ENCODE measurements around the gene MROH9. TPM values are rescaled to one million over a fixed set of nuclear protein-coding genes. Genes with fewer than 3 reads are reported as not detected.

MROH9 gene
- total and polyA plus RNA-seq, 2 of the 4 experiments (the other 2 are of a cell fraction) = not detected

DNA sequence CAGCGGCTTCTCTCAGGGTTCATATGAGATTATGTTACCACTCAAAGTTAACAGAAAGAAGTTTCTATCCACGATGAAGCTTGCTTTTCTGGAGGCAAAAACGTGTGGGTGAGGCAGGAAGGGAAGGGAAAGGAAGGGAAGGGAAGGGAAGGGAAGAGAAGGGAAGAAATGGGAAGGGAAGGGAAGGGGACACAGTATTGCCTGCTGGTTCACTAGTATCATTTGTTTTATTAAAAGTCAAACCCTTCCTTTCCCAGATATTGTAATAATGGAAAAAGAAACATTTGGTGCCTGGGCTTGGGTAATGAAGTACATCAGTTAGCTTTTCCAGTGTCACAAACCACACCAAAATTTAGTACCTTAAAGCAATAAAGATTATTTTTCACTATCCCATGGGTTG lies 18.0 kb upstream of the MROH9 start:
- no peak overlapping the region for H2BK15ac ChIP-seq (ENCODE audit: low read depth, low read length)
- TF ChIP-seq, protein P1, sequence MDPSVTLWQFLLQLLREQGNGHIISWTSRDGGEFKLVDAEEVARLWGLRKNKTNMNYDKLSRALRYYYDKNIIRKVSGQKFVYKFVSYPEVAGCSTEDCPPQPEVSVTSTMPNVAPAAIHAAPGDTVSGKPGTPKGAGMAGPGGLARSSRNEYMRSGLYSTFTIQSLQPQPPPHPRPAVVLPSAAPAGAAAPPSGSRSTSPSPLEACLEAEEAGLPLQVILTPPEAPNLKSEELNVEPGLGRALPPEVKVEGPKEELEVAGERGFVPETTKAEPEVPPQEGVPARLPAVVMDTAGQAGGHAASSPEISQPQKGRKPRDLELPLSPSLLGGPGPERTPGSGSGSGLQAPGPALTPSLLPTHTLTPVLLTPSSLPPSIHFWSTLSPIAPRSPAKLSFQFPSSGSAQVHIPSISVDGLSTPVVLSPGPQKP (IDR thresholded peaks at IDR 0.05; ENCODE audit: borderline replicate concordance, low read depth, low read length) = no peak
- TF ChIP-seq CEBPB (IDR thresholded peaks at IDR 0.05; ENCODE audit: low read depth, low read length) = no peak
- no peak for TF ChIP-seq MAZ (IDR thresholded peaks at IDR 0.05; ENCODE audit: borderline replicate concordance, low read depth, low read length)
- TF ChIP-seq CHD1 (IDR thresholded peaks at IDR 0.05; ENCODE audit: low read depth, low read length) = no peak
- TF ChIP-seq, protein P2, sequence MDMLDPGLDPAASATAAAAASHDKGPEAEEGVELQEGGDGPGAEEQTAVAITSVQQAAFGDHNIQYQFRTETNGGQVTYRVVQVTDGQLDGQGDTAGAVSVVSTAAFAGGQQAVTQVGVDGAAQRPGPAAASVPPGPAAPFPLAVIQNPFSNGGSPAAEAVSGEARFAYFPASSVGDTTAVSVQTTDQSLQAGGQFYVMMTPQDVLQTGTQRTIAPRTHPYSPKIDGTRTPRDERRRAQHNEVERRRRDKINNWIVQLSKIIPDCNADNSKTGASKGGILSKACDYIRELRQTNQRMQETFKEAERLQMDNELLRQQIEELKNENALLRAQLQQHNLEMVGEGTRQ (IDR thresholded peaks at IDR 0.05; ENCODE audit: low read depth, low read length) = no peak
- no peak for TF ChIP-seq FOS (IDR thresholded peaks at IDR 0.05; ENCODE audit: low read depth, low read length)
- TF ChIP-seq POLR2A (IDR thresholded peaks at IDR 0.05; ENCODE audit: low read depth, low read length) = no peak
- TF ChIP-seq MAFK (IDR thresholded peaks at IDR 0.05; ENCODE audit: low read depth, low read length) = no peak
- H3K4me1 ChIP-seq (ENCODE audit: control insufficient read depth, insufficient read depth, low read length) = no peaks in the 10 kb centered on the region
- H3K4me3 ChIP-seq (ENCODE audit: insufficient read depth, low read depth, low read length) = no peak overlapping the region
- intact Hi-C loops (cut with micrococcal nuclease) = no loop called here
- H3K79me1 ChIP-seq (ENCODE audit: low read depth in 1 of 2, low read length in 2 of 2) = no peaks in the 10 kb centered on the region
- no peak overlapping the region for H2AK9ac ChIP-seq (replicated peaks; ENCODE audit: low read depth, low read length, poor library complexity)
- no peak overlapping the region for H2BK120ac ChIP-seq (ENCODE audit: low read depth, low read length)
- H2BK20ac ChIP-seq (ENCODE audit: low read depth, low read length) = no peak overlapping the region
- ChIA-PET POLR2A (ENCODE audit: unreplicated experiment) (no interaction called here), CTCF (no interaction called here)
- no peak overlapping the region for H3K4ac ChIP-seq (ENCODE audit: low read depth, low read length)
- DNase-seq = no peak
- in situ Hi-C loops (cut with MboI; ENCODE audit: low sequenced_read_pairs) = no loop called here
- H3K23ac ChIP-seq (ENCODE audit: low read depth, low read length) = no peak overlapping the region
- no peak overlapping the region for H3K9ac ChIP-seq (ENCODE audit: low read depth, low read length)
- no peak overlapping the region for H3K14ac ChIP-seq (replicated peaks; ENCODE audit: low read depth, low read length)
- no peak overlapping the region for H2AK5ac ChIP-seq (ENCODE audit: low read depth, low read length)
- H4K20me1 ChIP-seq (ENCODE audit: insufficient read depth, low read length) = no peaks in the 10 kb centered on the region
- no peak overlapping the region for H3K18ac ChIP-seq (ENCODE audit: low read depth, low read length)
- no peak overlapping the region for H3K56ac ChIP-seq (ENCODE audit: extremely low read depth, insufficient read depth, low read length)
- no peak overlapping the region for H2BK5ac ChIP-seq (ENCODE audit: low read depth, low read length, poor library complexity, severe bottlenecking)
- no peak overlapping the region for H2AFZ ChIP-seq (replicated peaks; ENCODE audit: low read length, poor library complexity)
- no peaks in the 10 kb centered on the region for H3K27me3 ChIP-seq (ENCODE audit: control insufficient read depth, insufficient read depth, low read length)
- no peak overlapping the region for H4K8ac ChIP-seq (ENCODE audit: low read depth in 2 of 2, low read length in 2 of 2)
- BruUV-seq (replicated peaks) = no TSS peak
- no peak for ATAC-seq (ENCODE audit: low read depth)
- dilution Hi-C loops (cut with HindIII; ENCODE audit: low sequenced_read_pairs, unreplicated experiment) = no loop called here
- H3K36me3 ChIP-seq (ENCODE audit: control insufficient read depth, insufficient read depth, low read length) = no peaks in the 10 kb centered on the region
- no peak overlapping the region for H4K91ac ChIP-seq (ENCODE audit: insufficient read depth, low read depth, low read length)
- H3K9me3 ChIP-seq (ENCODE audit: control insufficient read depth, insufficient read depth, low read length) = peaks cover 5% of the 10 kb centered on the region; the same call in 1 of the 2 replicates
- no peak overlapping the region for H4K5ac ChIP-seq (ENCODE audit: low read depth, low read length)
- no peak overlapping the region for H3K4me2 ChIP-seq (ENCODE audit: low read depth, low read length)
- no peaks in the 10 kb centered on the region for H3K9me1 ChIP-seq (ENCODE audit: insufficient read depth, low read length)
- no CpG with 5 or more reads among the region's 3 CpGs for WGBS, 2 experiments (ENCODE audit: extremely low coverage in 2 of 2, insufficient read length in 1 of 2)
- H3K27ac ChIP-seq (ENCODE audit: insufficient read depth, low read length) = no peak overlapping the region

All from IMR-90 (cell line).